DMS 273 (cell line): ENCODE data around the gene ARRDC5.
A peak's percentile ranks its signal among the peaks of the same experiment; 100 is the strongest.
"Not testable (repeated sequence)": the region's sequence is repeated elsewhere in the genome, so short reads cannot be mapped to it uniquely, and the experiment has no call there.

Experiments
- DNase-seq: peaks from one replicate; lab custom pipeline; 2025; ENCODE audit not compliant: unreplicated experiment; lab: John Stamatoyannopoulos, UW

ARRDC5 gene

DNA sequence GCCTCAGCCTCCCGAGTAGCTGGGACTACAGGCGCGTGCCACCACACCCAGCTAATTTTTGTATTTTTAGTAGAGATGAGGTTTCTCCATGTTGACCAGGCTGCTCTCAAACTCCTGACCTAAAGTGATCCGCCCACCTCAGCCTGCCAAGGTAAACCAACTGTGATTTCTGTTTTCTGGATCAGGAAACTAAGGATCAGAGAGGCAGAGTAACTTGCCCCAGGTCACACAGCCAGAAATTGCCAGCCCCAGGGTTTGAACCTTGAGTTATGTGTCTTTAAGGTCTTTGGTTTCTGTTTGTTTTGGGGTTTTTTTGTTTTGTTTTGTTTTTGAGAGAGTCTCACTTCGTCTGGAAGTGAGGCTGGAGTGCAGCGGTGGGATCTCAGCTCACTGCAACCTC, 31.0 kb downstream of the ARRDC5 start:
- DNase-seq: no peak

DNA sequence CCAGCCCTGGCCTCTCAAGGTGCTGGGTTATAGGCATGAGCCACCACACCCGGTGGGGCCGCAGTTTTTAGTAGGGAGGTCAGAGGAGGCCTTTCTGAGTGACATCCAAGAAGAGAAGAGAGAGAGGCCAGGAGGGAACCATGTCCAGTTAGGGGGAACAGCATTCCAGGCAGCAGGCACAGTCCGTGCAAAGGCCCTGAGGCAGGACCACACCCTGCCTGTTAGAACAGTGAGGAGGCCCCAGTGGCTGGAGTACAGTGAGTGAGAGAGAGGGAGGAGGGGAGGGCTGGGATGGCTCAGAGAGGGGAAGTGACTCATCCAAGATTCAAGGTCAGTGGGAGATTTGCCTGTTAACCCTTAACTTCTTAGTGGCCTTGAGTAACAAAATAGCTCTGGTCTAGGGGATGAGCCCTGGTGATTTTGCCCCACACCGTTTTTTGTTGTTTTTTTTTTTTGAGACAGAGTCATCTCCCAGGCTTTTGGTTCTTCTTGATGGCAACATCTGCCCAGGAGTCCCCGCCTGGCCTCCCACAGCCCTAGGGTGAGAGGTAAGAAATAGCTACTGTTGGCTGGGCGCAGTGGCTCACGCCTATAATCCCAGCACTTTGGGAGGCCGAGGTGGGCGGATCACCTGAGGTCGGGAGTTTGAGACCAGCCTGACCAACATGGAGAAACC, 32.5 kb downstream of the ARRDC5 start:
- peak; percentile 44 for DNase-seq

DNA sequence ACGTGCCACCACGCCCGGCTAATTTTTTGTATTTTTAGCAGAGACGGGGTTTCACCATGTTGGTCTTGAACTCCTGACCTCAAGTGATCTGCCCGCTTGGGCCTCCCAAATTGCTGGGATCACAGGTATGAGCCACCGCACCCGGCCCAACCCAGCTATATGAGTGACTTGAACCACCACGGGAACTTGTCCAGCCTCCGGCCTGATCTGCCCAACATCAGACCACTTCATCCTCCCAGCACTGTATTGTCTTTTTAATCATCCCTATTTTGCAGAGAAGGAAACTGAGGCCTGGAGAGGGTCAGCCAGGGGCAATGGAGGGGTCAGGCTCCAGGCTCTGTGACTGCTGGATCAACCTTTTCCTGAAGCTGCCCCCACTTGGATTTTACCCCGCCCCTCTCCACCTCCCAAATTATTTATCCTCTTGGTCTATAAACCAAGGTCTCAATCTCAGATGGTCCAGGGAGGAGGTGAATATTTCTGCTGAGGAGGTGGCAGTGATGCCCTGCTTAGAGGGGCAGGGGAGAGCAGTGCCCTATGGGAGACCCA, 34.3 kb downstream of the ARRDC5 start:
- DNase-seq: no peak

- DNase-seq: peak; percentile 97
These were observed 35.0 kb downstream of the ARRDC5 start, which contains the start of gene PLIN3 for GRCh38 chr19:4867534-4868285. Gene PLIN3, minus strand, starts transcription at chr19:4867667. Its CDS starts 6,273 bp downstream, at chr19:4861394.

GRCh38 chr19:4866595-4867424, 35.9 kb downstream of the ARRDC5 start:
- DNase-seq: peak; percentile 34

DNA sequence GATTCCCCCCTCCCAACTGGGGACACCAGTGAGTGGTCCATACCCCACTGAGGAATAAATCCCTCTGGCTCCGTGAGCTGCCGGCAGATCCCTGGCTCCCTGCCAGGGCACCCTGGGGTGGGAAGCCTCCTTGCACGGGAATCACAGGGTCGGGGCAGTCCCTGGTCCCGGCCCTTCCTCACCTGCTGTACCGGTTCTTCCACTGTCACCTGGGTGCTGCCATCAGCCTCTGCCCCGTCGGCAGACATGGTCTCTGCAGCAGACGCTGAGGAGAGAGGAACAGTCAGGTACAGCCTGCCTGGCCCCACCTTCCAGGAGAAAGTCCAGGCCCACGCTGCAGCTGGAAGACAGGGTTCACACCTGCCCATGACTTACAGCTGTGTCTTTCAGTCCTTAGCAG, 41.5 kb downstream of the ARRDC5 start:
- DNase-seq: no peak

DNA sequence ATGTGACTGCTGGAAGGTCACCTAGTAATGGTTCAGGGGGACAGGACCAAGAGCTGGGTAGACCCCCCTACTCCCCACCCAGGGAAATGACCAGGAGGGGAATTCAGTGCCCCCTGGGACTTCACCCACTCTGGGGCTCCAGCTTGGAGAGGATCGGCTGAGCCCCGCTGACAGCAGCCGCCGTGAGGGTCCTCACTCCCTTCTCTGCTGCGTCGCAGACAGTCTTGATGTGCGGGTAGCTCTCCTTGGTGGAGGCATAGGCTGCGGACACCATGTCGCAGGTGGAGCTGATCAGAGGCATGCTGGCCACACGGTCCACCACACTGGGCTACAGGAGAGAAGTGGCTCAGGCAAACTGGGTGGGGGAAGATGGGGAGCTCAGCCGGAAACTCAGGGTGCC, 43.0 kb downstream of the ARRDC5 start:
- DNase-seq: no peak

GRCh38 chr19:4856468-4856867, 46.2 kb downstream of the ARRDC5 start:
- DNase-seq: not testable (repeated sequence)

DNA sequence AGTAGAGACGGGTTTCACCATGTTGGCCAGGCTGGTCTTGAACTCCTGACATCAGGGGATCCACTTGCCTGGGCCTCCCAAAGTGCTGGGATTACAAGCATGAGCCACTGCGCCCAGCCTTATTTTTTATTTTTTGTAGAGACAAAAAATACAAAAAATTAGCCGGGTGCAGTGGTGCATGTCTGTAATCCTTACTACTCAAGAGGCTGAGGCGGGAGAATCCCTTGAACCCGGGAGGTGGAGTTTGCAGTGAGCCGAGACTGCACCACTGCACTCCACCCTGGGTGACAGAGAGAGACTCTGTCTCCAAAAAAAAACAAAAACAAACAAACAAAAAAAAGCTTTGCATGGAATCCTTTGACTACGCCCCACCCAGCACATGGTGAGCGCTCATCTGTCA, 49.2 kb downstream of the ARRDC5 start:
- not testable (repeated sequence) for DNase-seq

- no peak for DNase-seq
These were observed 50.2 kb downstream of the ARRDC5 start for GRCh38 chr19:4852484-4852883.

DNA sequence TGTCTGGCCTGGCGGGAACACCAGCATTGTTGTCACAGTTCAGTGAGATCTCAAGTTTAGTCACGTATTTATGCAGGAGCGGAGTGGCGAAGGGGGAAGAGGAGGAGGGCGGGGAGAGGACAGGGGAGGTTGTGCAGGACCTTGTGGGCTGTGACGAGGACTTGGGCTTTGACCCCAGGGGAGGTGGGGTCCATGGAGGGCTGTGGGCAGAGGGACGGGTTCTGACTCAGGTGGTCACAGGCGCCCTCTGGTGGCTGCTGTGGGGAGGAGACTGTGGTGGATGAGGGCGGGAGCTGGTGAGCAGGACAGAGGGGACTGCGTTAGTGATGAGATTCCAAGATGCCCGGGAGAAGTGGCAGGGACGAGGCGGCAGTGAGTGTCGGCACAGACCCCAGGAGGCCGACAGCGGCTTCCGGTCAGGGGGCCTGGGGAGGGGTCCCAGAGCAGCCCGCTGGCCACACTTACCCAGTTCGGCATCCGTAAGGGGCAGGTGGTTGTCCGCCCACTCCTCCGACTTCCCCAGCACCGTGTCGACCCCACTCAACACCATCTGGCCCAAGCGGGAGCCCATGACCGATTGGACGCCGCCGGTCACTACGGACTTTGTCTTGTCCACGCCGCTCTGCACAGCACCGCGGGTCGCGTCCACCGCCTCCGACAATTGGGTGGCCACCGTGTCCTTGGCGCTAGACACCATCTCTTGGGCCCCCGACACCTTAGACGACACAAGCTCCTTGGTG, 51.0 kb downstream of the ARRDC5 start:
- peak; percentile 82 for DNase-seq

DNA sequence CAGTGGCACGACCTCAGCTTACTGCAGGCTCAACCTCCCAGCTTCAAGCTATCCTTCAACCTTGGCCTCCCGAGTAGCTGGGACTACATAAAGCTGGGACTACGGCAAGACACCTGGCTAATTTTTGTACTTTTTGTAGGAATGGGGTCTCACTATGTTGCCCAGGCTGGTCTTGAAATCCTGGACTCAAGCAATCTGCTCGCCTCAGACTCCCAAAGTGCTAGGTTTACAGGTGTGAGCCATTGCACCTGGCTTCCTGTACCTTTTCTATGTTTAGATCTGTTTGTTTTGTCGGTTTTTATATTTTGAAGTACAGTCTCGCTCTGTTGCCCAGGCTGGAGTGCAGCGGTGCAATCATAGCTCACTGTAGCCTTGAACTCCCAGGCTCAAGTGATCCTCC, 53.7 kb downstream of the ARRDC5 start:
- no peak for DNase-seq

- DNase-seq: no peak
These were observed 55.3 kb downstream of the ARRDC5 start for GRCh38 chr19:4847190-4847973.

GRCh38 chr19:4845975-4846374, 56.7 kb downstream of the ARRDC5 start:
- DNase-seq: peak; percentile 59

- DNase-seq: peak; percentile 44
These were observed 58.1 kb downstream of the ARRDC5 start for GRCh38 chr19:4844348-4845179.

GRCh38 chr19:4843647-4843965, 59.1 kb downstream of the ARRDC5 start:
- DNase-seq: no peak
